GM19372 (cell line): ENCODE results near the gene PLCH1.
"Not testable (repeated sequence)": the region's sequence is repeated elsewhere in the genome, so short reads cannot be mapped to it uniquely, and the experiment has no call there.

Source experiments
- ATAC-seq: cut with Tn5 transposase; IDR thresholded peaks from one replicate; pipeline ENCODE4 v1.9.1; 2021; ENCODE audit warnings: mild to moderate bottlenecking, low read depth, moderate library complexity; ENCODE audit not compliant: unreplicated experiment

PLCH1 gene

DNA sequence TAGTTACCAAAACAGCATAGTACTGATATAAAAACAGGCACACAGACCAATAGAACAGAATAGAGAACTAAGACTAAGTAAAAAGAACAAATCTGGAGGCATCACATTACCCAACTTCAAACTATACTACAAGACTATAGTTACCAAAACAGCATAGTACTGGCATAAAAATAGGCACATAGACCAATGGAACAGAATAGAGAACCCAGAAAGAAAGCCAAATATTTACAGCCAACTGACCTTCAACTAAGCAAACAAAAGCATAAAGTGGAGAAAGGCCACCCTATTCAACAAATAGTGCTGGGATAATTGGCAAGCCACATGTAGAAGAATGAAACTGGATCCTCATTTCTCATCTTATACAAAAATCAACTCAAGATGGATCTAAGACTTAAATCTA, 130.5 kb downstream of the PLCH1 start:
- ATAC-seq, result not testable (repeated sequence)

DNA sequence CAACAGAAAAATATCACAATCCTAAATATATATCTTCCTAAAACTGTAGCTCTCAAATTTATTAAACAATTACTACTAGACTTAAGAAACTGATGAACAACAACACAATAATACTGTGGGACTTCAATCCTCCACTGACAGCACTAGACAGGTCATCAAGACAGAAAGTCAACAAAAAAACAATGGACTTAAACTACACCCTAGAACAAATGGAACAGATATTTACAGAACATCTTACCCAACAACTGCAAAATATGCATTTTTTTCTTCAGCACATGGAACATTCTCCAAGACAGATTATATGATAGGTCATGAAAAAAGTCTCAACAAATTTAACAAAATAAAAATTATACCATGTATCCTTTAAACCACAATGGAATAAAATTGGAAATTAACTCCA, 133.4 kb downstream of the PLCH1 start:
- no peak for ATAC-seq

DNA sequence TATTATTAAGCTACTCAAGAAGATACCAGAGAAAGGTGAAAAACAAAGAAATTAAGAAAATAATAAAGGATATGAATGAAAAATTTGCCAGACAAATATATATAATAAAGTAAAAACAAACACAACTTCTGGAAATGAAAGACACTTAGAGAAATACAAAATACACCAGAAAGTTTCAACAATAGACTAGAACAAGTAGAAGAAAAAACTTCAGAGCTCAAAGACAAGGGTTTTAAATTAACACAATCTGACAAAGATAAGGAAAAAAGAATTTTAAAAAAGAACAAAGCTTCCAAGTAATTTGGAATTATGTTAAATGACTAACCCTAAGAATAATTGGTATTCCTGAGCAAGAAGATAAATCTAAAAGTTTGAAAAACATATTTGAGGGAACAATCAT, 135.3 kb downstream of the PLCH1 start:
- no peak for ATAC-seq

DNA sequence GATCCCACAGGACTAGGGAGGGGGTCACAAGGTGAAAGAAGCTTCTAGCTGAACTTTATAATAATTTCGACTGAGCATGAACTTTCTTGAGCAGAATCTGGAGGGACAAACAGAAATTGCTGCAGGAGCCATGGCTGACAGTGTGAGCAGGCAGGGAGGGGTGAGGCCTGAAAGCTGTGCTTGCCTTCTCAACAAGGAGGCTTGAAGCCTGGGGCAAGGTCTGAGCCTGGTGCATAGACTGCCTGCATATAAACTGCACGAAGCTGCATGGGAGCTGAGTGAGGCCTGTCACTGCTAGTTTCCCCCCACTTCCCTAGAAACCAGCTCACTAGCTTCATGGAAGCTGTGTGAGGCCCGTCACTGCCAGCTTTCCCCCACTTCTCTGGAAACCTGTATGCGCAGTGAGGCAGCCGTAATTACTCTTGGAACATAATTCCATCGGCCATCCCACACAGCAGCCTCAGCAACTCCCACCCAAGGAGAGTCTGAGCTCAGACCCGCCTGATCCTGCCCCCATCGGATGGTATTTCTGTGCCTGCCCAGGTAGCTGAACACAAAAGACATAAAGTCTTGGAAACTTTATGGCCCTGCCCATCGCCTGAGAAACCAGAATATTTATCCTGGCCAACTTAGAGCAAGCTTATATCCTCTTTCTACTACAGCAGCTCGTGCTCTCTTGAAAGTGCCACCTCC, 136.5 kb downstream of the PLCH1 start:
- no peak for ATAC-seq

DNA sequence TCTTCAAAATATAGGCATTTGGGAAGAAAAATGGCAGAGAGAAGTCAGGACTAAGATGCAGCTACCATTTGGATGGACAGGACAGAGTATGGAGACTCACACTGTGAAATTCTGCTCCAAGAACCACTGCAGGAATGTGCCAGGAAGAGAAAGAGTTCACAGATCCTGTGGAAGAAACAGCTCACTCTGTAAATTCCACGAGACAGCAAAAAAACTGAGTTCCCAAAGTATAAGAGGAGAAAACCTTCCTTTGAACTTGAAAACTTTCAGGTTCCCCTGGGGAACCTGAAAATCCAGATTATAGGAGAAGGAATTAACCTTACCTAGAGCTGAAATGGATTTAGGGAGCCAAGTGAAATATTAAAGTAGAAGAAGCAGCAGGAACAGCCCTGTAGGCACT, 137.1 kb downstream of the PLCH1 start:
- ATAC-seq, result no peak

DNA sequence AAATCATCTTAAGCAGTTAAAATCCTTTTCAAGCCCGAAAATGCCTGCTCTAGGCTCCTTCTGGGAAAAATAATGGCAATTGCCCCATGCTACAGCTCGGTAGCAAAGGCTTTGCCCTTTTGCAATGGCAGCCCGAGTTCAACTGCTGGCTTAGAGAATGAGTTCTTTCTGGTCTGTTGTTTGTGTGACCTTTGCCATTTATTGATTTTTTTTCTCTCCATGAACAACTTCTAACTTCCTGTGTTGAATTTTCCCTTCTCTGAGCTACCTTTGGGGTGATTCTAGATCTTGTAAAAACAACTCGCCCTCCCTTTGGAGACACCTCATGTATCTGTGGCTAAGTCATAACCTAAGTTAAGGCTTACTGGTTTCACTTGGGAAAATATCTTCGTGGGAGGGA, 139.3 kb downstream of the PLCH1 start:
- ATAC-seq, result no peak

DNA sequence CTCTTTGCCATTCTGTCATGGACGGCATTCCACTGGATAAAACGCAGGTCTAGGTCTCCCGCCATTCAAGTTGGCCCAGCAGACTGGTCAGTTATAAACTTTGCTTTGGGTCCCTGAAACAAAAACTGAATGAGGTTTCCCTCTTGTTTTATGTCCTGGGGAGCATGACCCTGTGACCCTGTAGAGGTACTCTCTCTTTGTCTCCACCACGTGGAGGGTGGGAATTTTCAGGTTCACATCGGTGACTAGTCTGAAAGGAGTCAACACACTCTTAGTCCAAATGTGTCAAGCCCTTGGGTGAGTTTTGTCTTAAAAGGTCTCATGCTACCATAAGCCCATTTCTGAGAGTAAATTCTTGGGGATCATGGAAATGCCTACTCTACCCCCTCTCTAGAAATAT, 139.9 kb downstream of the PLCH1 start:
- no peak for ATAC-seq

DNA sequence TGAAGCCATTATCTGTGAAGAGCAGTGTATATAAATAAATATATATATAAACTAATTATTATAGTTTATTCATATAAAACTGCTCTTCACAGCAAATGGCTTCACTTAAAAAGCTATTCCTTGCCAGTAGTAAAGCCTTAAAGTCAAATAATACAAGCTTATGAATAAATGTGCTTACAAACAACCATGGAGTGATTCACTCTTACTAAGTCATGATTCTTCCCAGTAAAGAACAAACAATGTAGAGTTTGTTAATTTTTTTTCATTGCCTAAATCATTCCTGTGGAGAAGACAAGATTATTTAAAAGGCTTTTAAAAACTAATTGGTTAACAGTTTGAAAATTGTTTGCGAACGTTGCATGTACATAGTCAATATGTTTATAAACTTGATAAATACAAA, 140.7 kb downstream of the PLCH1 start:
- no peak for ATAC-seq

DNA sequence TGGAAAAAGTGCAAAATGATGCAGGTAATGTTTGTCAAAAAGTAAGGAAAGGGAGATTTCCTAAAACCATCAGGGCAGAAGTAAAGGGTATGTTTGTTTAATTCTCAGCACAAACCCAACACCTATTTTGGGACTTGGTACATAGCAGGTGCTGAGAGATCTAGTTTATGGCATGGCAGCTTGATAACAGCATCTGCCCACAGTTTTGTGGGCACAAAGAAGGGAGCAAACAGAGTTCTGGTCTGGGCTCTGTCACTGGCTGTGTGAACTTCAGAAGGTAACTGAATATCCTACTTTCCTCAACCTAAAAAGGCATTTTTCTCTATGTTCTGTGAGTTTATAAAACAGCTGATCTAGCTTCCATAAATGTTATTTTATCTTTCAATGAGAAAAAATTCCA, 141.6 kb downstream of the PLCH1 start:
- ATAC-seq, result no peak

DNA sequence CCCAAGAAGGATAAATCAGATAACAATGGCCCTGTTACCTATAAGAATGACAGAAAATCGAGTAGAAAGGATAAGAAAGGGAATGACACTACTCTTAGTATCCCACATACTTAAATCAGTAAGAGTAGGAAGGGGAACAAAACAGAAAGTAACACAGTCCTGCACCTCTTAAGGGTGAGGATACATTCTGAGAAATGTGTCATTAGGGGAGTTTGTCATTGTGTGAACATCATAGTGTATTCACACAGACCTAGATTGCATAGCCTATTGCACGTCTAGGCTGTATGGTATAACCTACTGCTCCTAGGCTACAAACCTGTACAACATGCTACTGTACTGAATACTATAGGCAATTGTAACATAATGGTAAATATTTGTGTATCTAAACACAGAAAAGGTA, 142.6 kb downstream of the PLCH1 start:
- ATAC-seq, result no peak

DNA sequence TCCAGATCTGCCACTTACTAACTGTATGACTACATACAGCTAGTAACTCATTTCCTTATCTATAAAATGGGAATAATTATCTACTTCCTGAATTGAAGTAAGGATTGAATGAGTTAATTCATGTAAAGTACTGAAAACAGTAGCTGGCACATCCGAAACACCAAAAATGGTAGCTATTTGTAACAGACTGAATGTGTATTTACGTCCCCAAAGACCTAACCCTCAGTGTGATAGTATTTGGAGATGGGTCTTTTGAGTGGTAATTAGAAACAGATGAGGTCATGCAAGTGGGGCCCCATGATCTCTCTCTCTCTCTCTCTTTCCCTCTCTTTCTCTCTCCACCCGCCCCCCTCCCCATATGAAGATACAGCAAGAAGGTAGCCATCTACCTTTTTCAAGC, 146.2 kb downstream of the PLCH1 start:
- no peak for ATAC-seq

DNA sequence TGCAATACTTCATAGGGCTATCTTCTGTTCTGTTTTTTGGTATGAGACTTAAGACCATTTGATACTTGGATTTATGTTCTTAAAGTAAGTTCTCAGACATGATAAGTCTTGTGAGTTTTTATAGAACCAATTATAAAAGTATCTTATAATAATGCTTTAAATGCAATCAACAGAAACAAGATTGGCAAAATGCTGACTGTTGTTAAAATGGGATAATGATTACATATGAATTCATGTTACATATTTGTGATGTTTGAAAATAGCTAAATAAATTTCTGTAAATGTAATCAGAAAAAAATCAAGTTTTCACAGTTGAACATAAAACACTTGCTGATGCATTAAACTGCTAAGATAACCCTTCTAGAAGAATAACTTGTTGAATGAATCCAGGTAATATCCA, 148.3 kb downstream of the PLCH1 start:
- no peak for ATAC-seq

DNA sequence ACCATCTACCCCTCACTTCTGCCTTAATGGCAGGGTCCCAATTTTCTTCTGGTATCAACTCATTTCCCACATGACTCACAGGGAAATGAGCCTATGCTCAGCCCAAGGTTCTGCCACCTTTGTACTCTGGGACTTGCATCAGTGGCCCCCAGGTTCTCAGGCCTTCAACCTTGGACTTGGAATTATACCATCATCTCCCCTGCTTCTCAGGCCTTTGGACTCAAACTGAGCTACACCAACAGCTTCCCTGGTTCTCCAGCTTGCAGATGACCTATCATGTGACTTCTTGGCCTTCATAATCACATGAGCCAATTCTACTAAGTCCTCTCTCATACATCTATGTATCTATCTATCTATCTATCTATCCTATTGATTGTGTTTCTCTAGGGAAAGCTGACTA, 149.5 kb downstream of the PLCH1 start:
- no peak for ATAC-seq

DNA sequence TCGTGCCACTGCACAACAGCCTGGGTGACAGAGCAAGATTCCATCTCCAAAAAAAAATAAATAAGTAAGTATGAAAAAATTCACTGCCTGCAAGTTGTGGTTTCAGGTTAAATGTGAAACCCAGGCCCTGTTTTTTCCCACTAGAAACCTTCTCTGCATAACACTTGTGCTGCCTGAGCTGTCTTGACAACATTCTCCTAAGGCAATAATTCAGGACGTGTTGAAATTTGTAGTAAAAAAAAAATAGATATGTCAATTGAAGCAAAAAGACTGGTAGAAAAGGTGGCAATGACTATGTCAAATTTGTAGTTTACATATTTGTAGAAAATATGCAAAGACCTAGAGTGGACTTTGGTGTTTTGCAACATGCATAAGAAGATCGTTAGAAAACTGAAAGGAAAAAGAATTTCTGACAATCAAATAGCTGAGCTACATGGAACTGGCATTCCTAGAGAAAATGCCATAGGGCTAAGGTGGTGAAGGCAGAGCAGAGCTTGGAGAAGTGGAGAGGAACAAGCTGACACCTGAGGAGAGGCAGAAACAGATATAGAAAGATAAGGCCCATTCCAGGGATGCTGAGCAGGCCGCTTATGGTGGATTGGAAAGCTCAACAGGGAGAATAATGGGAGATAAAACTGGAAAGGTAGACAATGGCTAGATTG, 150.2 kb downstream of the PLCH1 start:
- ATAC-seq, result no peak

DNA sequence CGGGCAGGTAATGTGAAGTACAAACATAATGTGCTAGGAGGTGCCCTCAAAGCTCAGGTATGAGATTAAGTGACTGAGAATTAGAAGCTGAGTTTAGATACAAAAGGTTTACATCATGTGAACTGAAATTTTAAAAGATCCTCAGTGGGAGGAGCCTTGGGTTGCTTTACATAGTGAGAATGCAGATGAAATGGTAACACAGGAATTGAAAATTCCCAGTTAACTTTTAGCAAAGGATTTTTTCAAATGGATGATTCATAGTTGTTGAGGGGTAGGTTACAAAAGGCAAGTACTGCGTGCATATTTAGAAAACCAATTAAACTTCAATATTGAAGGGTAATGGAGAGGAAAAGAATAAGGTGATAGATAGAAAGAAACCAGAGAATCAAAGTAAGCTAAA, 157.3 kb downstream of the PLCH1 start:
- no peak for ATAC-seq

DNA sequence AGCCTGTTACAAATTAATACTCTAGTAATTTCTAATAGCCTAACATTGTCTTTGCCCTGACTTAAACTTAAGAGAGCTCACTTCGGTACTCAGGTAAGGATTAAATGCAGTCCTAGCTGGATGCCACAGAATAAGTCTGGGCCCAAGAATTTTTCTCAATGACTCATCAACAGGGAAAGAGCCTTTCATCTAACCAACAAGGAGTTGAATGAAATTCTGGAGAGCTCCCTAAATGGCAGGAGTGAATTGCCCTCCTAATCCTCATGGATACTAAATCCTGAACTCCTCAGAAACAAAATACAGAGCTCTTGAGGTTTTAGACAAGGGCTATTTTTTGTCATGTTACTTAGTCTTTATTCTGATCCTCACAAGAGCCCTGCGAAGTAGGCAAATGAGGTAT, 159.5 kb downstream of the PLCH1 start:
- ATAC-seq, result no peak

DNA sequence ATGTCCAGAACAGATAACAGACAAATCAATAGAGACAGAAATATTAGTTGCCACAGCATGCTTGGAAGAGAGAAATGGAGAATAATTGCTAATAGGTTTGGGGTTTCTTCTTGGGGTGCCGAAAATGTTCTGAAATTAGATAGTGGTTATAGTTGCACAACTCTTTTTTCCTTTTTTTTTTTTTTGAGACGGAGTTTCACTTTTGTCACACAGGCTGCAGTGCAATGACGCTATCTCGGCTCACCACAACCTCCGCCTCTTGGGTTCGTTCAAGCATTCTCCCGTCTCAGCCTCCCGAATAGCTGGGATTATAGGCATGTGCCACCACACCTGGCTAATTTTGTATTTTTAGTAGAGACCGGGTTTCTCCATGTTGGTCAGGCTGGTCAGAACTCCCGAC, 163.3 kb downstream of the PLCH1 start:
- peak; percentile 70 for ATAC-seq

DNA sequence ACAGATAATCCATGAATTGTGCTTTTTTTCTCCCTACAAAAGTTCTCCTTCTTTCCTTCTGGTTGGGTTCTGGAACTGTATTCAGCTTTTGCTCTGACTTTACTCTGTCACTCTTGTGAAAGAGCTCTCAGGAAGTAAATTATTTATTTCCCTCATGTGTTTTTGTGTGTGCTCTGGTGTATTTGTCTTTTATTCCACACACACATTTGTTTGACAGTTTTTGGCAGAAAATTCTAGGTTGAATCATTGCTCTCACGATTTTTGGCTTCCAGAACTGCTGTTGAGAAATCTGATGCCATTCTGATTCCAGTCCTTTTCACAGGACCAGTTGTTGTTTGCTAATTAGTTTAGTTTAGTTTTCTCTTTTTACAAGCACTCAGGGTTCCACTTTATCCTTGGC, 172.8 kb downstream of the PLCH1 start:
- ATAC-seq, result no peak

DNA sequence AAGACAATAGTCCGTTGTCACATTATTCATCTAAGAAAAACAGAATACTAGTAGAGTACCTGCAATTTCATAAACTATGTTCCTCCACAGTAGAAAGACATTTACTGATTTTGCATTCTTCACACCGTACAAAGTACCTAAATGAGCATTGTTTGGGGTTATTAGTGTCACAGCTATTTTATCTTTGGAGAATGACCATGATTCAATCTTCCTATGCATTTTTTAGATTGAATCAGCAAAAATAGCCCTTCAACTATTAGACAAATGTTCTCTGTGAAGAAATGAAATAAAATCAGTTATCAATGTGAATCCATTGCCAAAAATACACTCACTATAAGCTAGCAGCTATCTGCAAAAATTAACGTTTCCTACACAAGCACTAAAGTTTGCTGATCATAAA, 176.6 kb downstream of the PLCH1 start:
- no peak for ATAC-seq

DNA sequence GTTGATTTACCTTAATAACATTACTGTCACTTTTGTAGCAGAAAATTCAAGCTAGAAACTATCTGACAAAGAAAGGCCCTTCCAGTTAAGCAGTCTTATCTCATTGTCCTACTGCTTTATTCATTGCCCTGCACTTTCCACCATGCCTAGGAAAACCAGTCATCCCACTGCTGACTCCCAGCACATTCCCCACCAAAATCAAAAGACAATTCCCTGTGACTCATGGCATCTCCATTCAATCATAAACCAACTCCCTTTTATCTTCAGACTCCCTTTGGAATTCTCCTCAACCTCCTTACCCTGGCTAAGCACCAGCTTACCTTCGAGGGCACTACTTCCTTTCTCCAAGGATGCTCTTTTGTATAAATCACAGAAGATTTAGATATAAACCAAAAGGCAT, 184.3 kb downstream of the PLCH1 start:
- no peak for ATAC-seq

DNA sequence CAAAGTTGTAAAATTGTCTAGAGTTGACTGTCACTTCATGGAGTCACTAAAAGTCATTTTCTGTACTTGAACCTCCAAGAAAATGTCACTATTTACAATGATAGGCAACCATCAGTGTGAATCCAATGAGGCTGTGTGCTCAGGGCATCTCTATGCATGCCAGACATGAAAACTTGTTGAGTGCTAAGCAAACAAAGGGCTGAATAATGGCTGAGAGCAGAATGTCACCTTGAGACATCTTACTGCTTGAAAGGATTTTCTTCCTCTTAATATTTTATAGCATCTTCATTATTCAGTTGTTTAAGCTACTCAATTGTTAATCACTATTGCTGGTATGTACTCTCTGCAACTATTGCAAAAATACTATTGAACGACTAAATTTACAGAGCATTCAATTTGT, 184.7 kb downstream of the PLCH1 start:
- ATAC-seq, result no peak

DNA sequence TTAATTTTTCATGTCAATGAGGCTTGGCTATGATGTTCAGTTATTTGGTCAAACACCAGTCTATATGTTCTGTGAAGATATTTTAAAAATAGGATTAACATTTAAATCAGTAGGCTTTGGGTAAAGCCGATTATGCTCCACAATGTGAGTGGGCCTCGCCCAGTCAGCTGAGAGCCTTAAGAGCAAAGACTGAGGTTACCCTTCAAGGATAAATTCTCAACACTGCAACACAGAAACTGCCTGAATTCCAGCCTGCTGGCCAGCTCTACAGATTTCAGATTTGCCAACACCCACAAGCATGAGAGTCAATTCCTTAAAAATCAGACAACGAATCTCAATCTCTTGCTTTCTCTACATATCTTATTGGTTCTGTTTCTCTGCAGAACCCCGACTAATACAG, 188.3 kb downstream of the PLCH1 start:
- no peak for ATAC-seq
